Measurements from ENCODE around the gene PLOD1.
A peak's percentile ranks its signal among the peaks of the same experiment; 100 is the strongest.

The PLOD1 gene

DNA sequence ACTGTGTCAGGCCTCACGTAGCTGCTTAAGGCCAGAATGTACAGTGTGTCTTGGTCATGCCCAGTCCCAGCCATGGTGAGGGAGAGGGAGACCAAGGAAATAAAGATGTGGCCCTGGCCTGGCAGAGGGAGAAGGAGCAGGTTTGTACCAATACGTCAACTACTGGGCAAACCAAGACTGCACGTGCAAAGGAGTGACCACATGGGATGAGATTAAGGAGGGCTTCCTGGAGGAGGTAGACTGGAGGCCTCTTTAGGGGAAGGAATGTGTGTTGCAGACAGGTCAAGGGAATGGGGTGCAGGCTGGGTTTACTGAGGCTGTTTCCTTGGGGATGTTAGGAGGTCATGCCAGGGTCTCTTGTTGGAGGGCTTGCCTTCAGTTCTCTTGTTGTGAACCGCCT lies 7.8 kb downstream of the PLOD1 start:
- no peak for DNase-seq

DNA sequence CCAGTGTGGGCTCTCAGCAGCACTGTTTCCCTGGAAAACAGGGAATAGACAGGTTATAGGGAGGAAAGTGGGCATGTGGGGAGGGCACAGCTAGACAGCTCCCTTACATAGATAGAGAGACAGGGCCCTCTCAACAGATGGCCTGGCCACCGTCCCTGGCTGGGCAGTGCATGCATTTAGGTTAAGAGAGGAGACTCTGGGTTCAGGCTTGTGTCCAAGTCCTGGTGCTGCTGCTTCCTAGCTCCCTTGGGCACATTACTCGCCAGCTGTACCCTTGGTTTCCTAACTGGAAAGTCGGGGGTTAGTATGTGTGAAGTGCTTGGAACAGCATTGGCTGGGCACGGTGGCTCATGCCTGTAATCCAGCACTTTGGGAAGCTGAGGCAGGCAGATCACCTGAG lies 9.1 kb downstream of the PLOD1 start:
- DNase-seq, result no peak

DNA sequence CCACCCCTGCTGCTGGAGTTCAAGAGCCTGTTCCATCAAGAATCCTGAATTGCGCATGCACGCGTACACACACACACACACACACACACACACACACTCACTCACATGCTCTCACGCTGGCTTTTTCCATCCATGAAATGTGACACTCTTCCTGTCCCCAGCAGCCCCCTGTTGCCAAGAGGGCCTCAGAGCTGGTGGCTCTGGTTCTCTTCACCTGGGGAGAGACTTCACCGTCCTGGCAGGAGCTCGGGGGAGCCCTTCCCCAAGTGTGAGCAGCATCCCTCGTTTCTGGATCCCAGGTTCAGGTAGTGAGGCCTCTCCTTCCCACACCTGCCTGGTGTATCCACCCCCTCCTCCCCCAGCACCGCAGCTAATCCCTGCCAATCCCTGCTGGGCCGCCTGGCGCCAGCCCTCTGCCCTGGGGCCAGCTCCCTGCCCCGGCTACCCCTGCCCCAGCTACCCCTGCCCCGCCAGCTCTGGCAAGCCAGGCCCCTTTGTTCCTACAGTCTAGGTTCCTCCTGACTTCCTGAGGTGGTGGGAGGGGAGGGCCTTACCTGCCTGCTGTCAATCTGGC lies 9.9 kb downstream of the PLOD1 start:
- DNase-seq, result no peak

DNA sequence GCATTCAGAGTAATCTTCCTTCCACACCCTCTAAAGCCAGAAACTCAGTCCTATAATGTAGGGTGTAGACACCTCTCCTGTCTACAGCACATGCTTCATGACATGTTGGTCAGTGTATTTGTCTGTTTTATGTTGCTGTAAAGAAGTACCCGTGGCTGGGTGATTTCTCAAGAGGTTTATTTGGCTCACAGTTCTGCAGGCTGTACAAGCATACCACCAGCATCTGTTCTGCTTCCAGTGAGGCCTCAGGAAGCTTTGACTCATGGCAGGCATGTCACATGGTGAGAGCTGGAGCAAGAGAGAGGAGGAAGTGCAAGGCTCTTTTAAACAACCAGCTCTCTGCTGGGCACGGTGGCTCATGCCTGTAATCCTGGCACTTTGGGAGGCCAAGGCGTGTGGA lies 12.1 kb downstream of the PLOD1 start:
- no peak for DNase-seq

DNA sequence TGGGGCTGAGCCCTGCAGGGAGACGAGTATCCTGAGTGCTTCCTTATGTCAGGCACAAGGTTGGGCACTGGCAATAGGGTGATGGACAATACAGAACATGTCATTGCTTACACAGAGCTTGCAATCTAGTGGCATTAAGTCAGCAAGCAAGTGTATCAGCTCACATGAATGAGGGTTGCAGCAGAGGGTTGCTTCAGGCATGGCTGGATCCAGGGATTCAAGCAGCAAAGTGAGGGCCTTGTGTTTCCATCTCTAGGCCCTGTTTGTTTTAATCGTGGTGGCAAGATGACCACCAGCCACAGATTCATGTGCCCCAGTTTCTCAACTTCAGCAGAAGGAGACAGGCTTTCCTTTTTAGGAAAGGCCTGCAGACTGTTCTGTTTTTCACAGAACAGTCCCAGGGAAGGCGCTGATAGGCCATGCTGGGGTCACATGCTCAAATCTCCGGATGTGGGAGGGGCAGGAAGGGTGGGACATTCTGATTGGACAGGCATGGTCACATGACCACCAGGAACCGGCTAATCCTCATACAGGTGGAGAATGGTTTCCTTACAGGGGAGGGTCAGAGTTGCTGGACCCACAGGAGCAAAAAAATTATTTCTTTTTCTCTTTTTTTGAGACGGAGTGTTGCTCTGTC lies 14.4 kb downstream of the PLOD1 start:
- no peak for DNase-seq

DNA sequence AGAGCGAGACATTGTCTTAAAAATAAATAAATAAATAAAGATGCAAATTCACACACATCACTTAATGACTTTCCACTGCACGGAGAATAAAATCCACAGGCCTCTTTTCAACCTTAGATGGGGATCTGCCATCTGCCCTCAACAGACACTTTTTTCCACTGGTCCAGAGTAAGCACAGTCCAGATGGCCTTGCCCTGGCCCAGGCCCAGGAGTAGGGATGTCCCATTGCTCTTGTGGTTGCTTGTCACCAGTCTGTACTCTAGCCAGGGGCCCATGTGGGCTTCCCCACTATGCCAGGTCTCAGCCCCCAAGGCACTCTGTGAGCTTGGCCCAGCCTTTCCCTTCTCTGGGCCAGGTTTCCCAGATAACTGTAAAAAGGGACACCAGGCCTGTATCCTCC lies 17.4 kb downstream of the PLOD1 start:
- no peak for DNase-seq

DNA sequence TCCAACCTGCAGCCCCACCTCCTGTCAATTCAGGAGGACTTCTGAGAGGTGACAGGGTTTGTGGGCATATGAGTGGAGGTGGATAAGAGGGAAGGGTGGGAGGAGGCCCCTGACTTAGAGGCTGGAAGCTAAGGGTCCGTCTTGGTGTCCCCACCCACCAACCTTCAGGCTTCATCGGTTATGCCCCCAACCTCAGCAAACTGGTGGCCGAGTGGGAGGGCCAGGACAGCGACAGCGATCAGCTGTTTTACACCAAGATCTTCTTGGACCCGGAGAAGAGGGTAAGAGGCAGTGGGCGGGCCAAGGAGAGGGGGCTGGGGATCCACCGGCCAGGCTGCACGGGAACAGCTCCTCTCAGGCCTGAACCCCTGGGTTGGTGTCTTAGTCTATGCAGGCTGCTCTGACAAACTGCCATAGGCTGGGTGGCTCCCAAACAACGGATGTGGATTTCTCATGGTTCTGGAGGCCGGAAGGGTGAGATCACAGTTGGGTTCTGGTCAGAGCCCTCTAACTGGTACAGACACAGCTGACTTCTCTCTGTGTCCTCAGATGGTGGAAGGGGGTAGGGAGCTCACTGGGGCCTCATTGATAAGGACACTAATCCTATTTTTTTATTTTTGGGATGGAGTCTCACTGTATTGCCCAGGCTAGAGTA lies 18.1 kb downstream of the PLOD1 start:
- no peak for DNase-seq

DNA sequence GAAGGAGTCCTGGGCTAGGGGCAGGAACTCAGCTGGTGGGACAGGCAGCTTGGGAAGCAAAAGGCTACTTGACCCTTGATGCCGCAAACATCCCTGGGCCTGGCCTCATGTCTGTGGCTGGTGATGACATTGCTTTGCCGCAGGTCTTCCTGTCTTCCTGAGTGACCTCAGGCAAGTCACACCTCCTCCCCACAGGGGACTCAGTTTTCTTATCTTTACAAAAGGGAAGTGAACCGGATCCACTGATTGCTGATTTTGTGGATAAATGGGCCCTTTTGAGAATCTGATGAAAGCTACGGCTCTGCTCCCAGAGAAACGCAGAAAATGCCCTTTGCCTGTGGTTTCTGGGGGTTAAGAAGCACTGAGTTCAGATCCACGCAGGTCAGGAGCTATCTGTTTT lies 20.7 kb downstream of the PLOD1 start:
- no peak for DNase-seq

DNA sequence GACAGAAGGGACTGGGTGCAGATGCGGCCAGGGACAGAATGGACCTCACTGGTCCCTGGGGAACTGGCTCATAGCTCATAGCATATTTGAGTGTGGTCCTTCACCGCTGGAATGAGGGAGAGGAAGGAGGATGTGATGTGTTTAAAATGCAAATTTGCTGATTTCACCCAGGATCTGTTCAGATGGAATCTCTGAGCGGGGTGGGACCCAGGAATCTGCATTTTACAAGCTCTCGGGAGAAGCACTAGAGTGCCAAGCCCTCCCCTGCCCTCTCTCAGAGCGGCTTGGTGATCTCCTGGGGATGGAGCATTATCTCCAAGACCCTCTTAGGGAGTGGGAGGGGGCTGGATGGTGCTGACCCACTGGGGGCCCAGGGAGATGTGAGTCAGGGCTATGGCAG lies 22.9 kb downstream of the PLOD1 start:
- DNase-seq, result no peak

DNA sequence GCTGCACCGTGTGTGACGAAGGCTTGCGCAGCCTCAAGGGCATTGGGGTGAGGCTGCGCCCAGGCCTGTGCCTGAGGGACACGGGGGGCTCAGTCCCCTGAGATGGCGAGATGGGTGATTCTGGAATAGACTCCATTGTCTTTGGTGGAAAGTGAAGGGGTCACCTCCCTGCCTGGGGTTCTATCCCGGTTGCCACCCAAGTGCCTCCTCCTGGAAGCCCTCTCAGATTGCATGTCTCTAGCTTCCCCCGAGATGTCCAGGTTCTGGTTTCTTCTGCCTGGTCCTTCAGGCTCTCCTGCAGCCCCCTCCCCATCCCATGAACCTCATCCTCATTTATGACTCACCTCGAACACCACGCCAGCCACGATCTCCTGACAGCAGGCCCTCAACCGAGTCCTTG lies 23.4 kb downstream of the PLOD1 start:
- DNase-seq, result no peak

DNA sequence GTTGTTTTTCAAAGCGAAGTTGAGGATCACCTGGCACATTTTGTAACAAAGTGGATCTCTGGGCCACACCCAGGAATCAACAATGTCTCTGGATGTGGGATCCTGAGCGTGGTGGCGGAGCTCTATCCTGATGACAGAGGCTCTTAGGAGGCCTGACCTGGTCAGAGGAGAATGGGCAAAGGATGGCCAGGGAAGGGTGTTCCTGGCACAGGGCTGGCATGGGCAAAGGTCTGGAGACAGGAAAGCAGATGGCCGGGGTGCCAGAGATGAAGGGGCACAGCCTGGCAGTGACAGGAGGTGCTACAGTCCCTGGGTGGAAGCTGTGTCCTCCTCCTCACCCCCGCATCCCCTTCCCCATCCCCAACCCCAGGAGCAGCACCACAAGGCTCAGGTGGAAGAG lies 25.8 kb downstream of the PLOD1 start:
- no peak for DNase-seq

DNA sequence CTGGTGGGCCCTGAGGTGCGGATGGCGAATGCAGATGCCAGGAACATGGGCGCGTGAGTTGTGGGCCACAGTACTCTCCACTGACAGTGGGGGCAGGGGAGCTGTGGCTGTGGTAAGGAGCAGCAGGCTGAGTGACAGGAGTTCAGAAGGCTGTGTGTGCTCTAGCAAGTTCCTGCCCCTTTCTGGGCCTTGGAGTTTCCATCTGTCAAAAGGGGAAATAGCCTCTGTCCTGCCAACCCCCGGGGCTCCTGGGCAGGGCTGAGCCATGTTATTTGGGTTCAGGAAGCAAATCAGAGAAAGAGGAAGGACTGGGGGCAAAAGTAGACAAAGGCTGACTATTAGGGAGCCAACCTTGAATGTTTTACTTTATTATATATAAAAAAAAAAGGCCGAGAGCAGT lies 26.2 kb downstream of the PLOD1 start:
- no peak for DNase-seq

DNA sequence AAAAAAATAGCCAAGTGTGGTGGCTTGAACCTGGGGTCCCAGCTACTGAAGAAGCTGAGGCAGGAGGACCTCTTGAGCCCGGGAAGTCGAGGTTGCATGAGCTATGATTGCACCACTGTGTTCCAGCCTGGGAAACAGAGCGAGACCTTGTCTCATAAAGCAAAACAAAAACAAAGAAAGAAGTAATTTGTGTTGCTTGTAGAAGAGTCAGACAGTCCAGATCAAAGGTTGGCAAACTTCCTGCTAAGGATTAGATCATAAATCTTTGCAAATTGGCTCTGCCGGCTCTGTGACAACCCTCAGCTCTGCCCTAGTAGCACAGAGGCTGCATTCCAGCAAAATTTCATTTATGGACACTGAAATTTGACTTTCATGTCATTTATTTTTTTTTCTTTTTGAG lies 26.7 kb downstream of the PLOD1 start:
- DNase-seq, result no peak

DNA sequence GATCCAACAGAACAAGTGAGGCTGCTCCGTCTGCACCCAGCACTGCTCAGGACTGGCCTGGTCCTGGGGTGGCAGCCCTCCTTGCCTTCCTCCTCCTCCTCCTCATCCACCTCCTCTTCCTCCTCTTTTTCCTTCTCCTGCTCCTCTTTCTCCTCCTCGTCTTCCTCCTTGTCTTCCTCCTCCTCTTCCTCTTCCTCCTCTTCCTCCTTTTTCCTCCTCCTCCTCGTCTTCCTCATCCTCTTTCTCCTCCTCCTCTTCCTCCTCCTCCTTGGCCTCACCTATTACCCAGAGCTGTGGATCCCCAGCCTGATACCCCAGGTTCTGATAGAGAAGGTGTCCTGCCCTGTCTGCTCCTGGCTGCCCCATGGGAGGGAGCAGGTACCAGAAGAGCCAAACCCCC lies 29.1 kb downstream of the PLOD1 start:
- DNase-seq, result no peak

DNA sequence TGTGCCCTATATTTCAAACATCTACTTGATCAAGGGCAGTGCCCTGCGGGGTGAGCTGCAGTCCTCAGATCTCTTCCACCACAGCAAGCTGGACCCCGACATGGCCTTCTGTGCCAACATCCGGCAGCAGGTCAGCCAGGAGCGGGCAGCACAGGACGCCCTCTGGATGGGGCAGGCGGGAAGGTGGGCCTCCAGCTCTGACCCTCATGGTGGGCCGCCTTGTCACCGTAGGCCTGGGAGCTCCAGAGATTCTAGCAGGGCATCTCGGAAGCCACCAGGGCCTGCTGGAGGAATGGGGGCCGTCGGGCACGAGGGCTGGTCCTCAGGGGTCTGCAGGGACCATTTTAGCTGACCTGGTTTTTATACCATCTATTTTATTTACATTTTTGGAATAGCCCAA lies 30.1 kb downstream of the PLOD1 start:
- no peak for DNase-seq

DNA sequence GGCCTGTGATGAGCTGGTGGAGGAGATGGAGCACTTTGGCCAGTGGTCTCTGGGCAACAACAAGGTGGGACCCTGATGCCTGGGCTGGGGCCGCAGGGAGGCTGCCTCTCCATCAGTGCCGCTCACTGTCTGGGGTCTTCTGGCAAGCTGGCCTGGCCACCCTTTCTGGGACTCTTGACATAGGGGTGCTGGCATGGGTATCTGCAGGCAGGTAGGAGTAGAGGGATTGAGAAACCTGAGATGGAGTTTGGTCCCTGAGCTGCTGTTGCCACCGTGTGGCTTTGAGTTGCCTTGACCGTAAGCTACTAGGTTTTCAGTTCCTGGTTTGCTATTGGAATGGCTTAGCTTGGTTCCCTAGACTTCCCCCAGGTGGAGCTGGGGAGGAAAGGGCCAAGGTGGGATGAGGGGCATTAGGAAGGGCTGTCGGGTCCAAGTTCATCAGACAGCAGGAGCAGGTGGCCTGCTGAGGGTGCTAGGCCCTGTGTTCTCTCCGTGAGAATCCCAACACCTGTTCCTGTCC lies 32.6 kb downstream of the PLOD1 start:
- DNase-seq, result peak; percentile 43

DNA sequence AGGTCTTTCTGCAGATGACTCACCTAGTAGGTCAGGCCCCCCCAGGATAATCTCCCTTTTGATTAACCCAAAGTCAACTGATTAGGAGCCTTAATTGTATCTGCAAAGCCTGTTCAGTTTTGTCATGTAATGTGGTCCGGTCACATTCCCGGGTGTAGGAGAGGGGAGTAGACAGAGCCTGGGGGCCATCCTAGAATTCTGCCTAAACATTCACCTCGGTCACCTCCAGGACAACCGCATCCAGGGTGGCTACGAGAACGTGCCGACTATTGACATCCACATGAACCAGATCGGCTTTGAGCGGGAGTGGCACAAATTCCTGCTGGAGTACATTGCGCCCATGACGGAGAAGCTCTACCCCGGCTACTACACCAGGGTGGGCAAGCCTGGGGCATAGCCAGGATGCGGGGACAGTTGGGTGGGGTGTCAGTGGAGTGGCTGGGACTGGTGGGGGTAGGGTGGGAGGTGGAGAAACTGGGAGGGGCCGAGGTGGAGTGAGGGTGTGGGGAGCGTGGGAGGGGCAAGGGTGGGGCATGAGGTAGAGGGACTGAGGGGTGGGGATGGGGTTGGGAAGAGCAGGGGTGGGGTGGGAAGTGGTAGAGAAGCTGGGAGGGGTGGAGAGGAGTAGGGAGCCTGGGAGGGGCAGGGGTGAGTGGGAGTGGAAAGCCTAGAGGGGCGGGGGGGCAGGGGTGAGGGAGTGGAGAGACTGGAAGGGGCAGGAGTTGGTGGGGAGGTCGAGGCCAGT lies 36.1 kb downstream of the PLOD1 start:
- DNase-seq, result no peak

DNA sequence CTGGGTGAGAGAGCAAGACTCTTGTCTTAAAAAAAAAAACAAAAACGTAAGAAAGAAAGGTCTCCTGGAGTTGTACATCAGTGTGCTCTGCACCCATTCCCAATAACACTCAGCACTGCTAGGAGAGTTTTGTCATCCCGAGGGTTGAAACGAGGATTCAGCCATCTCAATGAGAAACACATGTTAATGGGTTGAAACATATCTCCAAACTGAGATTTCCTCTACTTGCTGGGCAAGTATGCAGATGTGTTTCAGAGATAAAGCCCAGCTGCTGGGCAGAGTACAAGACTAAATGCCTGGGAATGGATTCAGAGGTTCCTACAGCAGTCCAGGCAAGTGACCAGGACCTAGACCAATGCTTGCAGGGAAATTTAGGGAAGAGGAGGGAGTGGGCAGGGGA lies 43.1 kb downstream of the PLOD1 start:
- no peak for DNase-seq

DNA sequence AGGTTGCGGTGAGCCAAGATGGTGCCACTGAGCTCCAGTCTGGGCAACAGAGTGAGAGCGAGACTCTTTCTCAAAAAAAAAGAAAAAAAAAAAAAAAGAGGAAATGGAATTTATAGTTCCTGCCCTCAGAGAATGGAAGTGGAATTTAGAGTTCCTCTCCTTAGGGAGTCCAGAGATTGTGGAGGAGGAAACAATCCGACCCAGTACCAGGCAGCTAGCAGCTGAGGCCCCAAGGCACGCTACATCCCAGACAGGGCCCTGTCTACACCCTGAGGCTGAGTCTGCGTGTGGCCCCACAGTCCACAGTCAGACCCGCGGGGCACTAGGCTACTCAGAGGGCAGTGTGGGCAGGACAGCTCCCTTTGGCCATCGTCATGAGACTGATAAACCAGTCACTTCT lies 43.8 kb downstream of the PLOD1 start:
- DNase-seq, result no peak

DNA sequence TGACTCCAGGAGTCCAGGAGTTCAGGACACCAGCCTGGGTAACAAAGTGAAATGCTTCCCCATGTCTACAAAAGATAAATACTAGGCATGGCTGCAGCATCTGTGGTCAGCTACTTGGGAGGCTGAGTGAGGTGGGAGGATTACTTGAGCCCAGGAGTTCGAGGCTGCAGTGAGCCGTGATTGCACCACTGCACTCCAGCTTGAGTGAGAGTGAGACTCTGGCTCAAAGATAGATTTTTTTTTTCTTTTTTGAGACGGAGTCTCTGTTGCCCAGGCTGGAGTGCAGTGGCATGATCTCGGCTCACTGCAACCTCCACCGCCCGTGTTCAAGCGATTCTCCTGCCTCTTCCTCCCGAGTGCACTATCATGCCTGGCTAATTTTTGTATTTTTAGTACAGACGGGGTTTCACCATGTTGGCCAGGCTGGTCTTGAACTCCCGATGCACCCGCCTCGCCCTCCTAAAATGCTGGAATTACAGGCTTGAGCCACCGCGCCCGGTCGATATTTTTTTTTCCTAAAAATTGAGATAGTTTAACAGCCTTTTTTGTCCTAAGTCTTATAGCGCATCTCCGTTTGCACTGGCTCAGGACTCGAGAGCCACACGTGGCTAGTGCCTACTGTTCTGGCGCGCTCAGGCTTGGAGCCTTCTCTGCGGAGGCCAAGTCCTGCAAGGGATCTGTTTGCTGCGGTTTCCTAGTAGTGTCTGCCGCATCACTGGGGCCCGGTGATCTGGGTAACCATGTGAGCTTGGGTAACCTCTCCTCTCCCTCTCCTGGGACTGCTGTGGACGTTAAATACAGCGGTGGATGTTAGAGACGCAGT lies 44.7 kb downstream of the PLOD1 start:
- no peak for DNase-seq

DNA sequence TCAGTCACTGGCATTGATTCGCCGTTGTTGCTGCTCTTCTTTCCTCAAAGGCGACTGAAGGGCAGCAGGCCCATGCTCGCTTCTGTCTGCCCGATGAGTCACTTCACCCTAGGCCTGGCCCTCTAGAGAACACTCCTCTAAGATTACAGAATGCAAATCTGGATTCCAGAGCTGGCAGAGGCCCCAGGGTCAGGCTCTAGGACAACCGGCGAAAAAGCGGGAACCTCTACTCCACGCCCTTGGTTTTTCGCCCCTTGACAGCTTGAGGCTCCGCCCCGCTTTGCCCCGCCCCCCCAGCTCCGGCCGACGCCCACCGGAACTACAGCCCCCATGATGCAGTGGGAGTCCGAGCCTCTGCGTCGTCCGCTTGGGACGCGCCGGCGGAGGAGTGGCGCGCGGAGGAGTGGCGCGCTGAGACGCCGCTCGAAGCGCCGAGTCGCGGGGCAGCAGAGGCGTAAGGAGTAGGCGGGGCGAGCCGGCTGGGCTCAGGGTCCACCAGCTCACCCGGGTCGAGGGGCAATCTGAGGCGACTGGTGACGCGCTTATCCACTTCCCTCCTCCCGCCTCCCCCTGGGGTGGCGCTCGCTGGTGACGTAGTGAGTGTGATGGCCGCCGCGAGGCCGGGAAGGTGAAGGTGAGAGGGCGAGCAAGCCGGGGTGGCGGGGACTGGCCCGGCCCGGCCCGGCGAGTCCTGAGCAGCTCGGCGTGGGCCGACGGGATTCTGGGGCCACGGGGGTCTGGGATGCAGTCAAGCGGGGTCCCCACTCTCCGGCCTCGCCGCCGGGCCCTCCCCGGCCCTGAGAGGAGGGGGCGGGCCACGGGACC lies 45.5 kb downstream of the PLOD1 start, which contains the start of gene MFN2:
Gene MFN2 (plus strand): TSS at position 594 of the 825 bp plus-strand sequence. CDS start 8,725 bp downstream, outside the sequence.
- DNase-seq, result peak; percentile 98

DNA sequence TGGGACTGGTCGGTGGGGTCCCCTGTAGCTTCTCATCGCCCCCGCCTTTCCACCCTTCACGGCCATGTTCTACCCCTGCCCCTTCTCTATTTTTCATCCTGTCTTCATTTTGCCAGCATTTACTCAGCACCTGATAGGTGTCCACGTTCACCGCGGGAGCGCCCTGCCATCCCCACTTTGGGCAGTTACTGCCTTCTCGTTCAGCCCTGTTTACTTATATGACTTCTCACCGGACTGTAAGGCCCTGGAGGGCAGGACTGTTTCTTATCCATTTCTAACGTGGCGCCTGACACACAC lies 46.1 kb downstream of the PLOD1 start:
- DNase-seq, result no peak

All from NCI-H226 (cell line).